ENCODE measurements around the gene EPHB6.

EPHB6 gene

DNA sequence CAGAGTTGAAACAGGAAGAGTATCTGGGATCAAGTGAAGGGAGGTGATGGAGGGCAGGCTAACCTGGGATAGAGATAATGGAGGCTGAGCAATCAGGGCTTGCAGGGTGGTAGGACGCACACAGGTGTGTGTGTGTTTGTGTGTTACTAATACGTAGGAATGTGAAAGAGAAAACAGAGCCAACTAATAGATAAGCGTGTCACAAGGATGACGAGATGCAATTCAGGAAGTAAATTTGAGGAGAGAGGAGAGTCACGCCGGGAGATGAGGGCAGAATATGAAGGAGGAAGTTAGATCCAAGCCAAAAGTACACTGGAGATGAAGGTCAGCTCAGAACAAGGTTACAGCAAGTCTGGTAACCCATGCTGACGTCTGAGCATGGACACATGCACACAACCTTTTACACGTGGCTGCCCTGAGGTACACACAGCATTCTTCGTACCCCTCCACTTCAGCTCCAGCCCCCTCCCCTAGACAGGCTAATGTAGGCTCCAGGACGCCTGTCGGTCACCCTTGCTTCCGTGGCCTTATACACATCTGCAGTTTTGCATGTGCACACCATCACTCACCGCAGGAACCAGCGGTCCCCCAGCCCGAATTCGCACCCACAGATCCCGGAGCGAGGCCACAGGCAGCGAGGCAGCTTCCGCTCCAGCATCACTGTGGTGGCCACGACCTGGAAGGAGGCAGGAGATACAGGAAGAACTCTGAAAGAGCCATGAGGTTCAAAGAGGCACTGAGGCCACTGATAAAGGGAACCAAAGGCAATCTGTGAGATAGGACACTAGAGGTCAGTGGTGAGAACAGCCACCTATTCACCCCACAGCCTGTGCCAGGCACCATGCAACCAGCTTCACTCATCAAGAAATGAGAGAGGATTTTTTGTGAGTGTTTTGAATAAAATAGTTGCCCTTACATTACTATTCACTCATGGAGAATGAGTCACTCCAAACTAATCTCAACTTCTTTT is 54.3 kb downstream of the EPHB6 start:
- TF ChIP-seq, protein P1, sequence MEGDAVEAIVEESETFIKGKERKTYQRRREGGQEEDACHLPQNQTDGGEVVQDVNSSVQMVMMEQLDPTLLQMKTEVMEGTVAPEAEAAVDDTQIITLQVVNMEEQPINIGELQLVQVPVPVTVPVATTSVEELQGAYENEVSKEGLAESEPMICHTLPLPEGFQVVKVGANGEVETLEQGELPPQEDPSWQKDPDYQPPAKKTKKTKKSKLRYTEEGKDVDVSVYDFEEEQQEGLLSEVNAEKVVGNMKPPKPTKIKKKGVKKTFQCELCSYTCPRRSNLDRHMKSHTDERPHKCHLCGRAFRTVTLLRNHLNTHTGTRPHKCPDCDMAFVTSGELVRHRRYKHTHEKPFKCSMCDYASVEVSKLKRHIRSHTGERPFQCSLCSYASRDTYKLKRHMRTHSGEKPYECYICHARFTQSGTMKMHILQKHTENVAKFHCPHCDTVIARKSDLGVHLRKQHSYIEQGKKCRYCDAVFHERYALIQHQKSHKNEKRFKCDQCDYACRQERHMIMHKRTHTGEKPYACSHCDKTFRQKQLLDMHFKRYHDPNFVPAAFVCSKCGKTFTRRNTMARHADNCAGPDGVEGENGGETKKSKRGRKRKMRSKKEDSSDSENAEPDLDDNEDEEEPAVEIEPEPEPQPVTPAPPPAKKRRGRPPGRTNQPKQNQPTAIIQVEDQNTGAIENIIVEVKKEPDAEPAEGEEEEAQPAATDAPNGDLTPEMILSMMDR (IDR thresholded peaks at IDR 0.05; ENCODE audit: borderline replicate concordance, control extremely low read depth, extremely low read depth, insufficient read depth, missing control alignments), result no peak
- in situ Hi-C loops (cut with MboI; ENCODE audit: low sequenced_read_pairs, unreplicated experiment), result no loop called here
- peak; percentile 57 for DNase-seq (ENCODE audit: low spot score)

DNA sequence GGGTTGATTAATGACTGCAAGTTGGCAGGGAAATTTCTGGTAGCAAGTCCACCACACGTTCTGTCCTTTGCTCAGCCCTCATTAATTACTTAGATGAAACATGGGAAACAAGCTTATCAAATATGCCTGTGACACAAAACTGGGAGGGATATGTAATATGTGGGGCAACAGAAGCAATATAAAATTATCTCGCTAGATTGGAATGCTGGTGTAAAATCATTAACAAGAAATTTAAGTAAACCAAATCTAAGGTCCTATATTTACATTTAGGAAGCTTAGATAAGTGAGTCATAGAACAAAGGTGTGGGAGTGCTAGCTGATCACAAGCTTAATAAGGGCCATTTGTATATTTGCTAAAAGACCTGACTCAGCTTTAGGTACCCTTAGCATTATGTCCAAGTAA is 55.2 kb downstream of the EPHB6 start:
- no peak for DNase-seq (ENCODE audit: low spot score)
- in situ Hi-C loops (cut with MboI; ENCODE audit: low sequenced_read_pairs, unreplicated experiment), result no loop called here
- TF ChIP-seq, protein P1 (IDR thresholded peaks at IDR 0.05; ENCODE audit: borderline replicate concordance, control extremely low read depth, extremely low read depth, insufficient read depth, missing control alignments), result no peak

DNA sequence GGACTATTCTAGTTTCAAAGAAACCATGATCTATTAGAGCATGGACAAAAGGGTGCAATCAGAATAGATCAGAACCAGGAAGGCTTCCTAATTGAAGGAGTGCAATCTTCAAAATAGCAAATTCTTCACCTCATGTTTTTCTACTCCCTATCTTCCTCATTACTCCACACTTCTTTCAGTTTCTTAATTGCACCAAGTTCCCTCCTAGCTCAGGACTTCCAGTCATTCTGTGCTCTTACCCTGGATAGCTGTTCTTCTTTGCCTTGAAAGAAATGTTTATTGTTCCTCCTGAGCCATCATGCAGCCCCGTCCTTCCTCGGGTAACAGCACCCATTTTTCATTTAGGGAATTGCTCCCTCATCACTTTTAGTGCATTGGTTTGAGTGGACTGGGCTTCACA is 55.6 kb downstream of the EPHB6 start:
- TF ChIP-seq, protein P1 (IDR thresholded peaks at IDR 0.05; ENCODE audit: borderline replicate concordance, control extremely low read depth, extremely low read depth, insufficient read depth, missing control alignments), result no peak
- in situ Hi-C loops (cut with MboI; ENCODE audit: low sequenced_read_pairs, unreplicated experiment), result no loop called here
- no peak for DNase-seq (ENCODE audit: low spot score)

DNA sequence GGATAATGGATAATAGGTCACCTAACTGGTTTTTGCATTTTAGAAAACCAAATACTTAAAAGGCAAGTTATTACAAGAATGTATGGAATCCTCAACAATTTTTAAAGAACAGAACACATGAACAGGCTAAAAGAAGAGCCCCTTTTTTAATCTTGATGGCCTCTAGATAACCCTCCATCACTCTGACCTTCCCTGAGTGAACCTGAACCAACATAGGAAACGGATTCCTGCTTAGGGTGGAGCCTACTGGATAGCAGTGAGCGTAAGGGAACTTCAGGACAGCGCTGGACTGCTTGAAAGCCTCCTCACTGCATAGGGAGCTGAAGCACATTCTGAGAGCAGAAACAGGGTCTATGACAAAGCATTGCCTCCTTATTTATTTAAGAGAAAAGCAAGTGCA is 58.2 kb downstream of the EPHB6 start:
- TF ChIP-seq, protein P1 (IDR thresholded peaks at IDR 0.05; ENCODE audit: borderline replicate concordance, control extremely low read depth, extremely low read depth, insufficient read depth, missing control alignments), result no peak
- in situ Hi-C loops (cut with MboI; ENCODE audit: low sequenced_read_pairs, unreplicated experiment), result no loop called here
- no peak for DNase-seq (ENCODE audit: low spot score)

DNA sequence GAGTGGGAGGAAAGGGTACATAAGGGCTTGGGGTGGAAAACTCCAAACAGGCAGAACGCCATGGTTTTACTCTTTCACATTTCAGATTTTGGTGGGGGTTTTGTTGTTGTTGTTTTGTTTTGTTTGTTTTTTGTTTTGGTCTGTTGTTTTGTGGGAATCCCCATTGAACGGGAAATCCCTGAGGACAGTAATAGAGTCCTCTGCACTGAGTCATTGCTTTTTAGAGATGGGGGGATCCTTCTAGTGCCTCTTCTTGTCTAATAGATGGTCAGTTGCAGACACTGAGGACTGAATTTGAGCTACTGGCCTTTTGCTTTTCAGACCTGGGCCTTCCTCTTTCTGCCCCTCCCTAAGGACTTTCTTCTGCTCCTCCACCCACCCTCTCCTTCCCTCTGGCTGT is 58.7 kb downstream of the EPHB6 start:
- TF ChIP-seq, protein P1 (IDR thresholded peaks at IDR 0.05; ENCODE audit: borderline replicate concordance, control extremely low read depth, extremely low read depth, insufficient read depth, missing control alignments), result no peak
- in situ Hi-C loops (cut with MboI; ENCODE audit: low sequenced_read_pairs, unreplicated experiment), result no loop called here
- no peak for DNase-seq (ENCODE audit: low spot score)

DNA sequence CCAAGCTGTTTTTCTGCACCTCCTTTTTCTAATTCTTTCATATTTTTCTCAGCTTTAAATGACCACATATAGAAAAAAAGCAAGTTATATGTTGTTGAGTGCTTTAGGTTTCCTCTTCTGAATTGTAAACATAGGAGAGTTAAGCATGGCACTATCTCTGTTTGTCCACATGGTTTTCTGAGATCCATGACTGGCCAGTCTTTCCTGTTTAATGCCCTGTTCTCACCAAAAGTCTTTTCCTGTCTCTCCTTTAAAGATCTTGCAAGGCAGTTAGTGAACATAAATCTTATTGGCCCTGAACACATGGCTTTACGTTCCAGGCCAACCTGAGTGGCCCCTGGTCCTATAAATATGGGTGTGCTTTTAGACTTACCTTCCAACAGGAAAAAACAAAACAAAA is 59.2 kb downstream of the EPHB6 start:
- DNase-seq (ENCODE audit: low spot score), result no peak
- in situ Hi-C loops (cut with MboI; ENCODE audit: low sequenced_read_pairs, unreplicated experiment), result no loop called here
- TF ChIP-seq, protein P1 (IDR thresholded peaks at IDR 0.05; ENCODE audit: borderline replicate concordance, control extremely low read depth, extremely low read depth, insufficient read depth, missing control alignments), result no peak
